ENCODE data around the gene ARRDC1.
A peak's percentile ranks its signal among the peaks of the same experiment; 100 is the strongest.
"Not testable (repeated sequence)": the region's sequence is repeated elsewhere in the genome, so short reads cannot be mapped to it uniquely, and the experiment has no call there.

The ARRDC1 gene, protein sequence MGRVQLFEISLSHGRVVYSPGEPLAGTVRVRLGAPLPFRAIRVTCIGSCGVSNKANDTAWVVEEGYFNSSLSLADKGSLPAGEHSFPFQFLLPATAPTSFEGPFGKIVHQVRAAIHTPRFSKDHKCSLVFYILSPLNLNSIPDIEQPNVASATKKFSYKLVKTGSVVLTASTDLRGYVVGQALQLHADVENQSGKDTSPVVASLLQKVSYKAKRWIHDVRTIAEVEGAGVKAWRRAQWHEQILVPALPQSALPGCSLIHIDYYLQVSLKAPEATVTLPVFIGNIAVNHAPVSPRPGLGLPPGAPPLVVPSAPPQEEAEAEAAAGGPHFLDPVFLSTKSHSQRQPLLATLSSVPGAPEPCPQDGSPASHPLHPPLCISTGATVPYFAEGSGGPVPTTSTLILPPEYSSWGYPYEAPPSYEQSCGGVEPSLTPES

GRCh38 chr9:137605121-137606004, at the start of gene ARRDC1:
Gene ARRDC1, plus strand, starts transcription at chr9:137605686. Its CDS starts 32 bp downstream, at chr9:137605718.
- peak; percentile 82 to 91 (median 87) for DNase-seq (ENCODE audit: low read depth in 3 of 3)

DNA sequence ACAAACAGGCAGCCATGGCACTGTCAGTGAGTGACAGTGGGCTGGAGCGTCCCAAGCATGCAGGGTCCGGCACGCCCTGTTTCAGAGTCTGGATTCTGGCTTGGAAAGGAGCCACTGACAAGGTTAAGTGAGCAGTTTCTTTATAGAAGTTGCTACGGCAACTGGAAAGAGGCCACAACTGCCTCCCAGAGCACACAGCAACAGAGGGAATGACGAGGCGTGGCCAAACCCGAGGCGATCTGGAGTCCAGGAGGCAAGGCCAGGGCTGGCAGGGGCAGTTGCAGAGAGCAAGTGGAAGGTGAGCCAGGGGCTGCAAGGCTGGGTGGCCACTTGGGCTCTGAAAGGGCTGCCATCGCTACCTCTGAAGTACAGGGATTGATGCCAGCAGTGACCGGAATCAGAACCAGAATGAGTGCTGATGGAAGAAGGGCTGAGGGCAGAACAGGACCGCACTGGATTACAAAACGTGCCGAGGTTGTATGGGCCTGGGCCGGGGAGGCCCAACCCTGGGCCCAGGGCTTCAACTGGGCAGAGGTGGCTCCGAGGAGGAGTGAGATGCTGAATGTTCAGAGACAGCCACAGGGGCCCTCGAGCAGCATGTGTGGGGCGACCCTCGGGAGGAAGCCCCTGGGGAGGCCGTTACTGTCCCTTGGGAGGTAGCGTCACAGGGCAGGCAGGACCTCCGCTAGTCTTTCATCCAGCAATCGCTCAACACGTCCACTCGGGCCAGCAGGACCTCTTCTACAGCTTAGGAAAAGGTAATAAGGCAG, 49.2 kb upstream of the ARRDC1 start:
- no peak for DNase-seq (ENCODE audit: low read depth in 3 of 3)

- no peak for DNase-seq (ENCODE audit: low read depth in 3 of 3)
Observed at GRCh38 chr9:137558127-137558526, 47.4 kb upstream of the ARRDC1 start.

GRCh38 chr9:137564134-137564533, 41.4 kb upstream of the ARRDC1 start:
- no peak for DNase-seq (ENCODE audit: low read depth in 3 of 3)

- no peak for DNase-seq (ENCODE audit: low read depth in 3 of 3)
Observed at GRCh38 chr9:137564817-137565411, 40.6 kb upstream of the ARRDC1 start.

DNA sequence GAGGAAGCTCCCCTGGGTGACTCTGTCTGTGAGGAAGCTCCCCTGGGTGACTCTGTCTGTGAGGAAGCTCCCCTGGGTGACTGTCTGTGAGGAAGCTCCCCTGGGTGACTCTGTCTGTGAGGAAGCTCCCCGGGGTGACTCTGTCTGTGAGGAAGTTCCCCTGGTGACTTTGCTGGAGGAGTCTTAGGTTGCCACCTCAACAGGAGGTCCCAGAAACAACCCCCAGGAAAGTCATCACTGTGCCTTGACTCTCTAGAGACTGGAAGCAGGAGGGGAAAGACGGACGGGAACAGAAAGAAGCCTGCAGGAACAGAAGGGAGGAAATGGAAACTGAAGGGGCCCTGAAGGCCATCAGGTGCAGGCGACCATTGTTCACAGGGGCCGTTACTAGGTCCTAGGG, 37.0 kb upstream of the ARRDC1 start:
- DNase-seq (ENCODE audit: low read depth in 3 of 3): not testable (repeated sequence)

GRCh38 chr9:137569609-137570203, 35.8 kb upstream of the ARRDC1 start:
- DNase-seq (ENCODE audit: low read depth in 3 of 3): no peak

DNA sequence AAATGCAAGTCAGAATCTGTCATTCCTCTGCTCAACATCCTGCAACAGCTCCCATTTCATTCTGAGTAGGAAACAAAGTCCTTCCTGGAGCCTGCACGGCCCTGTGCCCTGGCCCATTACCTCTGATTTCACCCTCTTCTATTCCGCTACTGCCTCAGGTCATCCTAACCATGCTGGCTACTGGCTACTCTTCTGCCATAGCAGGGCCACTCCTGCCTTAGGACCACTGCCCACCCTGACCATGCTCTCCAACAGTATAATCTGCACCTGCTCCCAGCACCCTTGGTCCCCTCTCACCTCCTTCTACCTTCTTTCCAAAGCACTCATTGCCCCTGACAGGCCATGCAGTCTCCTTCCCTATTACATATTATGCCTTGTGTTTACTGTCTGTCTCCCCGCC, 34.9 kb upstream of the ARRDC1 start:
- no peak for DNase-seq (ENCODE audit: low read depth in 3 of 3)

- DNase-seq (ENCODE audit: low read depth in 3 of 3): no peak
Observed at GRCh38 chr9:137574192-137574591, 31.3 kb upstream of the ARRDC1 start.

- no peak for DNase-seq (ENCODE audit: low read depth in 3 of 3)
Observed at GRCh38 chr9:137575364-137575715, 30.1 kb upstream of the ARRDC1 start.

DNA sequence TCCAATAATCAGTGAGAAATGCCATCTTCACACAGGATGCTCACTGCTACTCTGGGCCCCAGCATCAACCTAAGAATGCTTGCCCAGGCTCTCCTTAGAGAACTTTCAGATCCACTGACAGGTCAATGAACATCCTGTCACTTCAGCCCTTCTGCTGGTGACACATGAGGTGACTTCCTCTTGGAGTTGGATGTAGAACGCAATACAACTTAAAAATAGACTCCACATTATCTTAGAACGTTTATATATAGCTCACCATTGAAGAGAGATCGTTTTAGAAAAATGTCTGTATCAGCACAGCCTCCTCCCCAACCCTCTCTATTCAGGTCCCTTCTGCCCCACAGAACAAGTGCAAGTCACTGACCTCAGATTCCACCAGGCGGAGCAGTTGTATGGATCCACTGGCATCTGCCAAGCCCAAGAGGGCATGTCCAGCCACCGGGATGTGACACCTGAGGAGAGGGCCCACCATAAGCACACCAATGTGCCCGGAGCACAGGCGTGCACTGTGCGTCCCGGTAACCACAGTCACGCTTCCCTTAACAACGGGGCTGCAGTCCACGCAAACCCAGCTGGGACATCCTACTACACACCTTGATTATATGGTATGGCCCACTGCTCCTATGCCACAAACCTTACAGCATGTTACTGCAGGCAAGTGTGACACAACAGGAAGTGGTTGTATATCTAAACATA, 29.6 kb upstream of the ARRDC1 start:
- no peak for DNase-seq (ENCODE audit: low read depth in 3 of 3)

- peak; percentile 90 to 97 (median 94) for DNase-seq (ENCODE audit: low read depth in 3 of 3)
Observed at GRCh38 chr9:137578518-137579258, 26.8 kb upstream of the ARRDC1 start, which contains the start of gene DPH7. Gene DPH7, minus strand, starts transcription at chr9:137578925. Its CDS starts 148 bp downstream, at chr9:137578777.

DNA sequence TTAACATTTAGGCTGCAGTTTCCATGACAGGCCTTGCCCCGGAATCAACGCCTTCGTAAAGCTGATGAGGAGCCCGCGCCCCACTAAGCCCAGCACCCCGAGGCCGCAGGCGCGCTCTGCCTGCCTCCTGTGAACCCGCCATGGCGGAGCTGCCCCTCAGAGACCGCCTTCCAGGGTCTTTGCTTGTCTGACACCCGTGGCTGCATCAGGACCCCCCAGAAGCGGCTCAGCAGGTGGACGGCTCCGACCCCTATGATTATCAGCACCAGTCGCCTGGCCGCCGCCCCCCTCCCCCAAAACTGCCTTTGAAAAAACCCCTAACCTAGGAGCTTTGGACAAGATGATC, 26.3 kb upstream of the ARRDC1 start:
- no peak for DNase-seq (ENCODE audit: low read depth in 3 of 3)

DNA sequence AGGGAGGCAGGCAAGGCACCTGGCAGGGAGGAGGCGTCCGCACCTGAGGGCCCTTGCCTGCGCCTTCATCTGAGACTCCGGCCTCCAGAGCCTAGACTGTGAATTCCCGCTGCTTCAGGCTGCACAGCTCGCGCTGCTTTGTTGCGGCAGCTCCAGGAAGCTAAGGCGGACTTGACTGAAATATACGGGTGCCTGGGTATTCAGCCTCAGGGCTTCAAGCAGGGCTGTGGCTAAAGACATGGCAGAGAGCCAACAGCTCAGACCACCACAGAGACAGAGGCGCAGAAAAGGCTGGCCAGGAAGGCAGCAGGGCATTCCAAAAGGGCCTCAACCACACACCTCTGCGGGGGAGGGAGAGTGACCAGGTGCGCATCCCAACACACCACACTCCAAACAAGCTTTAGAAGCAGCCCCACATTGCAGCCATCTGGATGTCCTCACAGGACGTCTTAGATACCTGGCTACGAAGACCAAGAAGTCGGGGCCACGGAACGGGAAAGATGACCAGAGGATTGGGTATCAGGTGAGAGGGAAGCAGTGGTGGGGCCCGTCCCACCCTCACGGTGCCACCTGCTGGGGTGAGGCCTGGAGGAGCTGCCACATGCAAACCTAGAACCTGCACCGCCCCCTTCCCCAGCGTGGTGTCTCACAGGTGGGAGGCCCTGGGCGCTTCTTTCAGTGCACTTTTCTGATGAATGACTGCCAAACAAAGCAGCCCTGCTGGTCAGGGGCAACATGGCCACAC, 25.1 kb upstream of the ARRDC1 start:
- DNase-seq (ENCODE audit: low read depth in 3 of 3): no peak

- no peak for DNase-seq (ENCODE audit: low read depth in 3 of 3)
Observed at GRCh38 chr9:137580954-137581322, 24.5 kb upstream of the ARRDC1 start.

DNA sequence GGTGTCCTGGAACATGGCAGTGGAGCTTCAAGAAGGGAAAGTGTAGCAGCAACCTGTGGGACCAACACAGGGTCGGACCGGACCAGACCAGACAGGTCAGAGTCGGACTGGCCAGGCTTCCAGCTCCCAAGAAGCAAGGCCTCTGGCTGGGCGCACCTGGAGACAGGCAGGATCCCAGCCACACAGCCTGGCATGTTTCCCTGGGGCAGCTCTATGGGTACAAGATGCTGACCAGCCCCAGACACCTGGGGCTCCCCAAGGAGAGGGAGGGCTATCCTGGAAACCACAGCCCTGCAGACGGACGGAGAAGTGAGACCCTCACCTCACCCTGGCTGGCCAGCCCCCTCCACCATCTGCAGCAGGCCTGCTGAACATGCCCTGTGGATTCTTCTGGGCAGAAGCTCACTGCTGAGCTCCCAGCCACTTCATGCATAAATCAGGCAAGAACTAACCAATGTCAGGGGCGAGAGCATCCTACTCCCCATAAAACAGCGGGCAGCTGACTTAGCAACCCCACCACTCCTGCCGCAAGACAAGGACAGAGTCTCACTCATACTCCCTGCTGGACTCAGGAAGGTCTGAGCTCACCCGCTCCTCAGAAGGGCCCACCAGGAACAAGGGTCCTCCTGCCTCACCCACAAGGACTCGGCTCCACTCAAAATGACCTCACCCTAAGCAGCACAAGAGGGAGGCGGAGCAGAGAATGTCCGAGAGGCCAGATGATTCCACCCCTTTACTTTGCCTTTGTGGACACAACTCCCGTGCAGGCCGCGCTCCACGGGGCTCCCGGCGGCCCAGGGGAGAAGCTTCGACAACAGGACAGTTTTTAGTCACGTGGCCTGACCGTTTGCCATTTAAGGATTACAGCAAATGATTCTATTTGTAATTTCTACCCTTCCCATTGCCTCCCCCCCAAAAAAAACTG, 23.9 kb upstream of the ARRDC1 start:
- DNase-seq (ENCODE audit: low read depth in 3 of 3): no peak

DNA sequence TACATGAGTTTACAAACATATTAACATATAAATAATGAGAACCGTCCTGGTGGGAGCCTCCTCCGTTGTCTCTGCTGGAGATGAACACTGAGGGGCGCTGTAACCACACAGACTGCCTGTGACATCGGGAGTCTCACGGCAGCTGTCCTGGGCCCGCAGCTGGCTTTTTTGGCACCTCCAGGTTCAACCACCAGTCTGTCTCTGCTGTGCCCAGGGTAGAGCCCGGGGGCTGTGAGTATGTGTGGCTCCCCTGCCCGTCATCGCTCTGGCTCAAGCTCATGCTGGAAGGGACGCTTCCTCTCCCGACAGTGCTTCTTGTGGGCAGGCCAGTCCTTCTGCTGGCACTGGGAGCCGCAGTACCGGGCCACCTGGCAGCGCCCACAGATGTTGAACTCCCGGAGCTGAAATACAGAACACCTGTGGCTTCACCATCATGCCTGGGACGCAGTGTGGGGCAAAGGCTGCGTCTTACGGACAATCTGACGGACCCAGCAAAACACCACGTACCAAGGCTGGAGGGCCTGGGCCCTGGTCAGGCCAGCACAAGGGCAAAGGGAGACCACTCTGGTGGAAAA, 23.1 kb upstream of the ARRDC1 start:
- no peak for DNase-seq (ENCODE audit: low read depth in 3 of 3)

- DNase-seq (ENCODE audit: low read depth in 3 of 3): no peak
Observed at GRCh38 chr9:137583347-137583746, 22.1 kb upstream of the ARRDC1 start.
